HG02642 (cell line): ENCODE data around the gene SYNJ2.
"Not testable (repeated sequence)": the region's sequence is repeated elsewhere in the genome, so short reads cannot be mapped to it uniquely, and the experiment has no call there.

Experiments used
- ATAC-seq: cut with Tn5 transposase; IDR thresholded peaks from one replicate; pipeline ENCODE4 v1.9.1; 2021; ENCODE audit warnings: mild to moderate bottlenecking; ENCODE audit not compliant: unreplicated experiment, poor library complexity

The SYNJ2 gene

GRCh38 chr6:157955675-157956074 lies 26.0 kb upstream of the SYNJ2 start:
- no peak for ATAC-seq

DNA sequence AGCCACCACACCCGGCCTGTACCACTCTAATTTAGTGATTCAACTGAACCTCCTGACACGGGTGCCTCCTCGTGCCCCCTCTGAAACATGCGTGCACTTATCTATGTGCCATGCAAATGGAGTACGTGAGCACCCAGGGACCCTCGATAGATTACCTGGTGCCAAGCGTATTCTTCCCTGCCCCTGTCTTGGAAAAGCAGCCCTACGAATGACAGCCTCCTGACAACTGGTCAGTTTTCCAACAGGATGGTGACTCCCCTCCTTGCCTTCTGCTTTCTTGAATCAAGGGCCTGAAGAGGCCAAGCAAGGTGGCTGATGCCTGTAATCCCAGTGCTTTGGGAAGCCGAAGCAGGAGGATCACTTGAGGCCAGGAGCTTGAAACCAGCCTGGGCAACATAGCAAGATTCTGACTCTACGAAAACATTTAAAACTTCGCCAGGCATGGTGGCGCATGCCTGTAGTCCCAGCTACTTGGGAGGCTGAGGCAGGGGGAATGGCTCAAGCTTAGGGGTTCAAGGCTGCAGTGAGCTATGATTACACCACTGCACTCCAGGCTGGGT lies 25.4 kb upstream of the SYNJ2 start:
- no peak for ATAC-seq

- no peak for ATAC-seq
Measured at GRCh38 chr6:157959451-157960227, 22.0 kb upstream of the SYNJ2 start.

GRCh38 chr6:157961153-157961831 lies 20.4 kb upstream of the SYNJ2 start:
- ATAC-seq = no peak

- ATAC-seq = no peak
Measured at GRCh38 chr6:157961832-157962575, 19.7 kb upstream of the SYNJ2 start.

DNA sequence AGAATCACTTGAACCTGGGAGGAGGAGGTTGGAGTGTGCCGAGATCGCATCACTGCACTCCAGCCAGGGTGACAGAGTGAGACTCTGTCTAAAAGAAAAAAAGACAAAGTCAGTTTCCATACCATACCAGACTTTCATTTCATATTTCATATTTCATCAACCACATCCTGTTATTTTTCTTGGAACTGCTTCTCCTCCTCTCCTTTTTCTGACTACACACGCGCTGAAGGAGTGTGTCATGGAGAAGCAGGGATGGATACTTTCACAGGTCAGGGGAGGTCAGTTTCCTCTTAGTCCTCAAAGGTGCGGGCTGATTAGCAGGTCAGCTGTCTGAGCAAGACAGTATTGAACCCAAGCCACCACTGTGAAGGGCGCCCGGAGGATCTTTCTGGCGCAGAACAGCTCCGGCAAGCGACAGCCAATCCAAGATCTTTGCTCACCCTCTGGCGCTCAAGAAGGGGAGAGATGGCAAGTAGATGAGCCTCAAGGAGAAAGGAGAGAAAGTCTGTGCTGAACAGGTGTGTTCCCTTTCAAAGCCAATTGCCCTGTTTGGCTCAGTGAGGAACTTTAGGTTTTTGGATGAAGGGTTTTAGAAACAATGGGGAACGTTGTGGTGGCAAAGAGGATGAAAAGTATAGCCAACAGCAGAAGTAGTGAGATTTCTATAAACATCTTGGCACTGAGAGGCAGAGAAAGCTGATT lies 18.9 kb upstream of the SYNJ2 start:
- ATAC-seq = no peak

GRCh38 chr6:157964100-157964499 lies 17.6 kb upstream of the SYNJ2 start:
- no peak for ATAC-seq

- no peak for ATAC-seq
Measured at GRCh38 chr6:157965387-157965786, 16.3 kb upstream of the SYNJ2 start.

- no peak for ATAC-seq
Measured at GRCh38 chr6:157966589-157966977, 15.1 kb upstream of the SYNJ2 start.

- ATAC-seq = no peak
Measured at GRCh38 chr6:157967020-157967419, 14.6 kb upstream of the SYNJ2 start.

DNA sequence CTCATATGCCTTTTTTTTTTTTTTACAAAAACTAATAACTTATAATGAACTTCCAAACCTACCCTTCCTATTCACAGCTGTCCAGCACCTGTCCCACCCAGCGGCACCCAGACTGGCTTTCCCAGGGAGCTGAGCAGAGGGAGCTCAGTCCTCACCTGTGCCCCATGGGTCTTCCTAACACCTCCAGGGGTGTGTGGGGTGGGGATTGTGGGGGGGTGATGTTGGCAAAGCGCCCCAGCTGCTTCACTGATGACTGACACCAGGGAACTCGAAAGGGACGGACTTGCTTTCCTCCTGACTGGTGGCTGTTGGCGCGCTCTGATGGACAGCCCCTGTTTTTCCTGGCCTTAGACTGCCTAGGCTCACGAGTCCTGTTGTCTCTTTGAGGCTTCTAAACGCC lies 14.2 kb upstream of the SYNJ2 start:
- ATAC-seq = no peak

- not testable (repeated sequence) for ATAC-seq
Measured at GRCh38 chr6:157972177-157972576, 9.5 kb upstream of the SYNJ2 start.

GRCh38 chr6:157974341-157974894 lies 7.2 kb upstream of the SYNJ2 start:
- ATAC-seq = no peak

DNA sequence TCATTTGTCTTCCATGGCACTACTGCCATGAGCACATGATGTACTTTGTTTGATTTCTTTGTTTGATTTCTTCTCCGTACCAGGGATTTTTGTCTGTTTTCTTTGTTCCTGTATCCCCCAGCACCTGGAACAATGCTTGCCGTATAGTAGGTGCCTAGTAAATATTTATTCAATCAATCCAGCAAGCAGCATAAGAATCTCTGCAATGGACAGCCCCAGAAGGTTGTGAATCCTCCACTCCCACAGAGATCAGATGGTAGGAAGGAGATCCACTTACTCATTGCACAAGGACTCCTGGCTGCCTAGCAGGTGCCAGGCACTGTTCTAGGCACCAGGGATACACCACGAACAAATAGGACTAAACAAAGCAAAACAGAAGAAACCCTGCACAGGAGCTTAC lies 6.7 kb upstream of the SYNJ2 start:
- ATAC-seq = no peak

DNA sequence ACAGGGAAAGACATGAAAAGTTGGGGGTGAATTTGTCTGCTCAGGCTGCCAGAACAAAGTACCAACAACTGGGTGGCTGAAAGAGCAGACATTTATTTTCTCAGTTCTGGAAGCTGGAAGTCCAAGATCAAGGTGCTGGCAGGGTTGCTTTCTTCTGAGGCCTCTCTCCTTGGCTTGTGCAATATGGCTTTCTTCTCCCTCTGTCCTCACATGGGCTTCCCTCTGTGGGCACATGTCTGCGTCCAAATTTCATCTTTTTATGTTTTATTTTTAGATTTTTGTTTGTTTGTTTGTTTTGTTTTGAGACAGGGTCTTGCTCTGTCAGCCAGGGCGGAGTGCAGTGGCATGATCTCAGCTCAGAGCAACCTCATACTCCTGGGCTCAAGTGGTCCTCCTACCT lies 6.2 kb upstream of the SYNJ2 start:
- ATAC-seq = no peak

GRCh38 chr6:157976345-157977175 lies 5.1 kb upstream of the SYNJ2 start:
- ATAC-seq = no peak

GRCh38 chr6:157977176-157977804 lies 4.4 kb upstream of the SYNJ2 start:
- no peak for ATAC-seq

DNA sequence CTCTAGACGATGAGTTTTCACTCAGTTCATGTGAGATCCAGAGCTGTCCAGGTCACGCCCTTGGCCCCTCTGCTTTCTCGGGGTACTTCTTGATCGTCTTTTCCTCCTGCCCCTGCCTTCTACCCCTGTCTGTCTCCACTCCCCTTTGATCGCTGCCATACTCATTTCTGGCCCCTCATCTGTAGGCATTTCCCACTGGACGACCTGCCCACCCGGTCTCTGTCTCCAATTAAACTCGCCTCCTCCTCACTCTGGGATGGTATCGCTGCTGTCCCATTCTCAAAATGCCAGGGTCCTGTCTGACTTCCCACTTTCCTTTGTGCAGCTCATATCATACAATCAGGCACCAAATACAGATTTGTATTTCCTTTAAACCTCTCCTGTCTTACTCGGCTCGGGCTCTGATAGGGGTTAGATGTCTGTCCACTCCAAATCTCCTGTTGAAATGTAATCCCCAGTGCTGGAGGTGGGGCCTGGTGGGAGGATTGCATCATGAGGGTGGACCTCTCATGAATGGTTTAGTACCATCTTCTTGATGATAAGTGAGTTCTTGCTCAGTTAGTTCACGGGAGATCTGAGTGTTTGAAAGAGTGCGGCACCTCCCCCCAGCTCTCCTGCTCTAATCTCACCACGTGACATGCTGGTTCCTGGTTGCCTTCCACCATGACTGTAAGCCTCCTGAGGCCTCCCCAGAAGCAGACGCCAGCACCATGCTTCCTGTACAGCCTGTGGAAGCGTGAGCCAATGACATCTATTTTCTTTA lies 3.5 kb upstream of the SYNJ2 start:
- no peak for ATAC-seq
